WTC11 (cell line): ENCODE data around the gene AURKA.

Source experiments
- CTCF ChIP-seq: fragments of 200-600 bp; IDR thresholded peaks from 2 replicates; pipeline ENCODE4 v1.8.0; 2022; ENCODE audit warnings: antibody characterized with exemption
- ESRRA ChIP-seq: sonication (generic); formaldehyde crosslinking; IDR thresholded peaks from 2 replicates; pipeline ENCODE4 v1.8.1; 2022; ENCODE audit warnings: mild to moderate bottlenecking, missing genetic modification reagents, borderline replicate concordance
- TF ChIP-seq, protein P1 (sequence below): sonication (generic); formaldehyde crosslinking; conservative IDR thresholded peaks from 2 replicates; pipeline ENCODE4 v1.8.1; 2022; ENCODE audit warnings: mild to moderate bottlenecking, missing genetic modification reagents

GRCh38 chr20:56328861-56329260 lies 63.2 kb downstream of the AURKA start:
- no peak for TF ChIP-seq ESRRA (CRISPR knock-in tag)
- TF ChIP-seq CTCF, result no peak
- TF ChIP-seq, protein P1, sequence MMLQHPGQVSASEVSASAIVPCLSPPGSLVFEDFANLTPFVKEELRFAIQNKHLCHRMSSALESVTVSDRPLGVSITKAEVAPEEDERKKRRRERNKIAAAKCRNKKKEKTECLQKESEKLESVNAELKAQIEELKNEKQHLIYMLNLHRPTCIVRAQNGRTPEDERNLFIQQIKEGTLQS (CRISPR knock-in tag), result no peak
